A673 (cell line): ENCODE data around the gene PLB1.

Experiments
- CTCF ChIP-seq: fragments of 300-800, 200-600 bp; sonication (generic); conservative IDR thresholded peaks from 2 replicates; pipeline ENCODE4 v1.5.1; 2017; ENCODE audit warnings: low read depth, mild to moderate bottlenecking, antibody characterized with exemption, low read length, moderate library complexity, mixed read lengths
- EZH2 ChIP-seq: fragments of 200-600 bp; sonication (generic); IDR thresholded peaks from 2 replicates; pipeline ENCODE4 v1.6.1; 2017; ENCODE audit warnings: borderline replicate concordance, low read depth, mild to moderate bottlenecking, mixed read lengths, antibody characterized with exemption, low read length; ENCODE audit not compliant: poor library complexity, severe bottlenecking

GRCh38 chr2:28662468-28663181, 166.8 kb downstream of the PLB1 start:
- TF ChIP-seq CTCF (no peak), EZH2 (no peak)
